GM06990 (cell line): ENCODE measurements around the gene KLF7.

Experiments
- DNase-seq: peaks from one replicate; pipeline ENCODE4 v3.0.0-alpha.2; 2011; ENCODE audit not compliant: insufficient read length; ENCODE audit errors: extremely low read depth
- H3K27me3 ChIP-seq: replicated peaks from 2 replicates; pipeline ENCODE4 v1.6.0; 2011; ENCODE audit warnings: low read length; ENCODE audit not compliant: control insufficient read depth, insufficient read depth
- H3K36me3 ChIP-seq: 2 replicates; pipeline ENCODE4 v1.5.1; 2011; ENCODE audit warnings: low read length; ENCODE audit not compliant: control insufficient read depth, insufficient read depth
- H3K4me3 ChIP-seq: replicated peaks from 2 replicates; pipeline ENCODE4 v1.5.1; 2011; ENCODE audit warnings: low read depth, mild to moderate bottlenecking, control low read depth, low read length
- TF ChIP-seq, protein P1 (sequence below): IDR thresholded peaks from 2 replicates; pipeline ENCODE4 v1.5.1; 2011; ENCODE audit warnings: low read length, control low read depth, mild to moderate bottlenecking, inconsistent platforms; ENCODE audit not compliant: insufficient read depth, poor library complexity, severe bottlenecking

Gene KLF7

DNA sequence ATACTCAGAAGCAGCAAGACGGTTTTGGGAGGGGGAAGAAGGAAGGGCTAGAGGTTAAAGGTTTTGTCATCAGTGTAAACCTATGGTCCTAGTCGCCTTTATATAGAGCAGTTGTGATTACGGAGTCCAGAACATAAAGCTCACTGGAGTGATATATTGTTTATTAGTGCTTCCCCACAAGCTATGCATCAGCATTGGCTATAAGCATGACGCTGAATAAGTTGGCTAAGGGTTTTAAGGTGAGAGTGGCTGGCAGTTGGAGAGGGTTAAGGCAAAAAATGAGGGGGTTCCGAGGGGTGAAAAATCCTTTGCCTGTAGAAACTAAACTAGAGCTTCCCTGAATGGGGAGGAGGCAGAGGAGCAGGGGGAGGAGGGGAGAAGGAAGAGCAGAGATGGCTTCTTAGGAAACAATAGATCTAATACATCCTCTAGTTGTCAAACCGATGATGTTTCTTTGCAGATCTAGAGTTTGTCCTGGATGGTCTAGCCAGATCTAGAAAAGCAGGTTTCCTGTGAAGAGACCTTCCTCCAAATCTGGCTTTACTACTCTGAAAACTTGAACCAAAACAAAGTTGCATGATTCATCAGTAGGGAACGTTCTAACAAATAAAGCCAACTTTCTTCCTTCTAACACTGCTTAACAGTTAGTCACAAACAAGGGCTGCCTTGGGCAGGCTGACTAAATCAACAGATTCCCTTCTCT lies 2.5 kb downstream of the KLF7 start:
- no peak for DNase-seq
- H3K27me3 ChIP-seq, result no peaks in the 10 kb centered on the region
- no peaks in the 10 kb centered on the region for H3K36me3 ChIP-seq
- TF ChIP-seq, protein P1, sequence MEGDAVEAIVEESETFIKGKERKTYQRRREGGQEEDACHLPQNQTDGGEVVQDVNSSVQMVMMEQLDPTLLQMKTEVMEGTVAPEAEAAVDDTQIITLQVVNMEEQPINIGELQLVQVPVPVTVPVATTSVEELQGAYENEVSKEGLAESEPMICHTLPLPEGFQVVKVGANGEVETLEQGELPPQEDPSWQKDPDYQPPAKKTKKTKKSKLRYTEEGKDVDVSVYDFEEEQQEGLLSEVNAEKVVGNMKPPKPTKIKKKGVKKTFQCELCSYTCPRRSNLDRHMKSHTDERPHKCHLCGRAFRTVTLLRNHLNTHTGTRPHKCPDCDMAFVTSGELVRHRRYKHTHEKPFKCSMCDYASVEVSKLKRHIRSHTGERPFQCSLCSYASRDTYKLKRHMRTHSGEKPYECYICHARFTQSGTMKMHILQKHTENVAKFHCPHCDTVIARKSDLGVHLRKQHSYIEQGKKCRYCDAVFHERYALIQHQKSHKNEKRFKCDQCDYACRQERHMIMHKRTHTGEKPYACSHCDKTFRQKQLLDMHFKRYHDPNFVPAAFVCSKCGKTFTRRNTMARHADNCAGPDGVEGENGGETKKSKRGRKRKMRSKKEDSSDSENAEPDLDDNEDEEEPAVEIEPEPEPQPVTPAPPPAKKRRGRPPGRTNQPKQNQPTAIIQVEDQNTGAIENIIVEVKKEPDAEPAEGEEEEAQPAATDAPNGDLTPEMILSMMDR, result no peak
- peak overlapping the region; percentile 82 for H3K4me3 ChIP-seq

- H3K36me3 ChIP-seq, result no peaks in the 10 kb centered on the region
- DNase-seq, result no peak
- no peak overlapping the region for H3K4me3 ChIP-seq
- H3K27me3 ChIP-seq, result no peaks in the 10 kb centered on the region
- TF ChIP-seq, protein P1, result no peak
These were observed 3.4 kb downstream of the KLF7 start for GRCh38 chr2:207162316-207162715.

GRCh38 chr2:207161247-207162123 lies 4.3 kb downstream of the KLF7 start:
- no peak overlapping the region for H3K4me3 ChIP-seq

GRCh38 chr2:207160115-207160514 lies 5.6 kb downstream of the KLF7 start:
- no peak overlapping the region for H3K4me3 ChIP-seq
- H3K27me3 ChIP-seq, result no peaks in the 10 kb centered on the region
- no peaks in the 10 kb centered on the region for H3K36me3 ChIP-seq
- no peak for DNase-seq
- TF ChIP-seq, protein P1, result no peak

More at GRCh38 chr2:207161247-207162123, 4.3 kb downstream of the KLF7 start:
- H3K27me3 ChIP-seq, result no peaks in the 10 kb centered on the region
- DNase-seq, result no peak
- TF ChIP-seq, protein P1, result no peak
- H3K36me3 ChIP-seq, result no peaks in the 10 kb centered on the region

GRCh38 chr2:207159002-207159401 lies 6.7 kb downstream of the KLF7 start:
- DNase-seq, result no peak
- H3K27me3 ChIP-seq, result no peaks in the 10 kb centered on the region
- TF ChIP-seq, protein P1, result no peak
- H3K36me3 ChIP-seq, result no peaks in the 10 kb centered on the region
- no peak overlapping the region for H3K4me3 ChIP-seq
